Neural crest cell (in vitro differentiated cells): ENCODE measurements around the gene FGF1. TPM values are rescaled to one million over a fixed set of nuclear protein-coding genes. Genes with fewer than 3 reads are reported as not detected.

Source experiments
- DNase-seq: peaks from one replicate; pipeline ENCODE4 v3.0.0; 2021; ENCODE audit warnings: low read depth, mixed read lengths, low spot score
- H3K27ac Mint-ChIP-seq: one replicate; pipeline ENCODE4 v1.8.0; 2021; ENCODE audit warnings: mild to moderate bottlenecking, mixed read lengths; ENCODE audit not compliant: unreplicated experiment
- H3K27me3 Mint-ChIP-seq: 2 replicates; pipeline ENCODE4 v1.8.0; 2021; ENCODE audit warnings: low read depth, mild to moderate bottlenecking, mixed read lengths
- H3K36me3 Mint-ChIP-seq: 2 replicates; pipeline ENCODE4 v1.8.0; 2021; ENCODE audit warnings: low read depth, mild to moderate bottlenecking, mixed read lengths
- H3K4me1 Mint-ChIP-seq: 2 replicates; pipeline ENCODE4 v1.8.0; 2021; ENCODE audit warnings: mixed read lengths
- H3K4me3 Mint-ChIP-seq: one replicate; pipeline ENCODE4 v1.8.0; 2021; ENCODE audit warnings: mild to moderate bottlenecking, mixed read lengths
- H3K9me3 Mint-ChIP-seq: 2 replicates; pipeline ENCODE4 v1.8.0; 2021; ENCODE audit warnings: mixed read lengths
- total RNA-seq: library from RNA; stranded (reverse); gene quantifications from 2 replicates; pipeline ENCODE4 v1.2.1, GENCODE V29; 2021
- TF ChIP-seq, protein P1 (sequence below): fragments of 200-600 bp; sonication (generic); conservative IDR thresholded peaks from 2 replicates; pipeline ENCODE4 v1.5.0; 2021; ENCODE audit warnings: antibody characterized with exemption, mild to moderate bottlenecking

Gene FGF1
- total RNA-seq, 1 donor from 2014 or later: not detected

DNA sequence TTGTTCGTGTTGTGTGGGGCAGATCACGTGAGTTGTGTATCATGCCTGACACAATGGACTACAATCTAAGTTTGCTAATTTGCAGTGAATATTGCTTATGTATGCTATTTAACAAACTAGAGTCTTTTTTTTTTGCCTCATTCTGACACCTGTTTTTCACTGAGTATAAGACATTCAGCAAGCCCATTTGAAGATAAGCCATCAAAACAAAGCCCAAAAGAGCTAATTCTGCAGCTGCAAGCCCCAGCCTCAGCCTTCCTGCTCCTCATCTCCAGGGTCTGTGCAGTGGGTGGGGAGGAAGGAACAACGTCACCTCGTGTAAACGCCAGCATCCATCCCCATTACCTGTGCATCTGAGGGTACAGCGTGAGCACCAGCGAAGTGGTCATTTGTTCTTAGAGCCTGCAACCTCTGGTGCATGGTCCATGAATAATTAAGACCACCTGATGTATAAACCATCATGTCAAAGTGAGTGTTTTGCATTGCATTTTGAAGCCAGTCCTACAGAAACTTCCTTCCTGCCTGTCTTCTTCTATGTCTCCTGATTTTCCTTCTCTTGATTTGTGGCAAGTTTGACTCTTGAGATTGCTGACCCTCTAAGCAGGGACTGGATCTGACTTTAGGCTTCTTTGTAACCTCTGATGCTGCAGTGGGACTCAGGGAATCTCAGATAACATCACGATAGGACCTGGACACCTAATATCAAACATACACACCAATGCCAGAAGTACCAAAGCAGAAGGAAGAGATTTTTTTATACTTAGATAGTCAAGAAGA is 73.2 kb downstream of the FGF1 start:
- Mint-ChIP-seq H3K9me3 (no peaks in the 10 kb centered on the region), H3K36me3 (no peaks in the 10 kb centered on the region), H3K4me1 (peaks cover 3% of the 10 kb centered on the region), H3K4me3 (no peak overlapping the region), H3K27me3 (no peaks in the 10 kb centered on the region), H3K27ac (no peak overlapping the region)
- TF ChIP-seq, protein P1, sequence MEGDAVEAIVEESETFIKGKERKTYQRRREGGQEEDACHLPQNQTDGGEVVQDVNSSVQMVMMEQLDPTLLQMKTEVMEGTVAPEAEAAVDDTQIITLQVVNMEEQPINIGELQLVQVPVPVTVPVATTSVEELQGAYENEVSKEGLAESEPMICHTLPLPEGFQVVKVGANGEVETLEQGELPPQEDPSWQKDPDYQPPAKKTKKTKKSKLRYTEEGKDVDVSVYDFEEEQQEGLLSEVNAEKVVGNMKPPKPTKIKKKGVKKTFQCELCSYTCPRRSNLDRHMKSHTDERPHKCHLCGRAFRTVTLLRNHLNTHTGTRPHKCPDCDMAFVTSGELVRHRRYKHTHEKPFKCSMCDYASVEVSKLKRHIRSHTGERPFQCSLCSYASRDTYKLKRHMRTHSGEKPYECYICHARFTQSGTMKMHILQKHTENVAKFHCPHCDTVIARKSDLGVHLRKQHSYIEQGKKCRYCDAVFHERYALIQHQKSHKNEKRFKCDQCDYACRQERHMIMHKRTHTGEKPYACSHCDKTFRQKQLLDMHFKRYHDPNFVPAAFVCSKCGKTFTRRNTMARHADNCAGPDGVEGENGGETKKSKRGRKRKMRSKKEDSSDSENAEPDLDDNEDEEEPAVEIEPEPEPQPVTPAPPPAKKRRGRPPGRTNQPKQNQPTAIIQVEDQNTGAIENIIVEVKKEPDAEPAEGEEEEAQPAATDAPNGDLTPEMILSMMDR: no peak
- no peak for DNase-seq

DNA sequence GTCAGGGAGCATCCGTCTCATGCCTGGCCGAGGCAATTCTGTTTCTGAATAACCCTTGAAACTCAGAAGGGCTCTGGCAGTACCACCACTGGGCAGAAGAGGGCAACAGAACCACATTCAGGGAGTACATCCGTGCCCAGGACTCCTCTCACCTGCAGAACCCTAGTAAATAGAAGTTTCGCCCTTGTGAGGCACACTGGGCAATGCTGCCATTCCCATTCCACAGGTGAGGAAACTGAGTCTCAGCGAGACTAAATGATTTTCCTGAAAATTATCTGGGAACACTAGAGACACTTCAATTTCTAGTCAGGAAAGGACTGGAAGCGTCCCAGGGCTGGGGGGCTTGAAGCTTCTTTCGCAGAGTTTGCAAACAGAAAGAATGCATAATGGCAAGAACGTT is 74.7 kb downstream of the FGF1 start:
- Mint-ChIP-seq H3K4me1 (peaks cover 3% of the 10 kb centered on the region), H3K27me3 (no peaks in the 10 kb centered on the region), H3K4me3 (no peak overlapping the region), H3K9me3 (no peaks in the 10 kb centered on the region), H3K27ac (peak overlapping the region; percentile 76), H3K36me3 (no peaks in the 10 kb centered on the region)
- DNase-seq: peak; percentile 71
- TF ChIP-seq, protein P1: peak; percentile 82

DNA sequence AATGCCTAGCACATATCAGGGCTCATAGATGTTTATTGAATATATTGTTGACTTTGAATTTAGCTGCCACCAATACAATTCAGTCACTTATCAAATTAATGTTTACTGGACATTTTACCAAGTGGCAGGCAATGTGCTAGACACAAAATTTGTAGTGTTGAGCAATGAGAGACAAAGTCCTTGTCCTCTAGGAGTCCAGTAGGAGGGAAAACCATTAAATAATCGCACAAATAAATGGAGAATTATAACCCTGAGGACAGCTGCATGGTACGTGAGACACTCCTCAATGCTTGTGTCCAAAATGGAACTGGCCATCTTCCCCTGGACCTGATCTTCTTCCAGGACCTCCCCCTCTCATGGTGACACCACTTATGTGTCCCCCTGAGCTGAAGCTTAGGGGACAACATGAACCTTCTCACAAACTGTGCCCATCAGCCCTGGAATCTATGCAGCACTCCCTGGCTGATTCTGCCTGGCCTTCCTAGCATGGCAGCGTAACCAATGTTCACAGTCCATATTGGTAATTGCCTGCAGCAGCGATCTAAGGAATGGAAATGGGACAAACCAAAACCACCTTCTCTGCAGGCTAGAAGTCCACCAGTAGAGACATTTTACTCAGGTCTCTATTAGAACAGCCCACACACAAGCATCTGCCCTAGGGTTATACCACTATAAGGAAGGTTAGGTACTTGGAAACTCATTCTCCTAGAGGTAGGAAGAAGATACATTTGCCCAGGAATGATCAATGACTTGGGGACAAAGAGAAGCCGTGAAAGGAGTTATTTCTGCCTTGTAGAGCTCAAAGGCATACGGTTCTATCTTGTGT is 75.5 kb downstream of the FGF1 start:
- TF ChIP-seq, protein P1: no peak
- no peak for DNase-seq
- Mint-ChIP-seq H3K27me3 (no peaks in the 10 kb centered on the region), H3K4me3 (no peak overlapping the region), H3K27ac (no peak overlapping the region), H3K4me1 (peaks cover 10% of the 10 kb centered on the region), H3K36me3 (no peaks in the 10 kb centered on the region), H3K9me3 (no peaks in the 10 kb centered on the region)

DNA sequence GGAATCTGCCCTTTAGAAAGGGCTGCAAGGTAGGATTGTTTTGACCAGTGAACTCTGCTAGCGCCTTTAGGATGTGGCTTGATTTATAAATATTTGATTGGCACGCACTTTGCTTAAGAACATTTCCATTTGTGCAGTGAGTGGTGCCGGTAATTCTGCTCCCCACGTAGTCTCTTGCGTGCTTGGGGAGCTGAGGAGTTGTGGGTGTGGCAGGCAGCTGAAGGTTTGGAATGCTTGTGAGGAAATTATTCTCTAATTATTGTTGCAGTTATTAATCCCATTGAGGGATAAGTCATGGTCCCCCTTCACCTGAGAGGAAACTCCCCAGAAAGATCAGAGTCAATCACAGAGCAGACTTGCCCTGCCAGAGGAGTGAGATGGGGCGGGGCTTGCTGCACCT is 76.7 kb downstream of the FGF1 start:
- TF ChIP-seq, protein P1: no peak
- Mint-ChIP-seq H3K4me3 (no peak overlapping the region), H3K27me3 (no peaks in the 10 kb centered on the region), H3K4me1 (peaks cover 10% of the 10 kb centered on the region), H3K27ac (peak overlapping the region; percentile 9), H3K36me3 (no peaks in the 10 kb centered on the region), H3K9me3 (no peaks in the 10 kb centered on the region)
- no peak for DNase-seq

DNA sequence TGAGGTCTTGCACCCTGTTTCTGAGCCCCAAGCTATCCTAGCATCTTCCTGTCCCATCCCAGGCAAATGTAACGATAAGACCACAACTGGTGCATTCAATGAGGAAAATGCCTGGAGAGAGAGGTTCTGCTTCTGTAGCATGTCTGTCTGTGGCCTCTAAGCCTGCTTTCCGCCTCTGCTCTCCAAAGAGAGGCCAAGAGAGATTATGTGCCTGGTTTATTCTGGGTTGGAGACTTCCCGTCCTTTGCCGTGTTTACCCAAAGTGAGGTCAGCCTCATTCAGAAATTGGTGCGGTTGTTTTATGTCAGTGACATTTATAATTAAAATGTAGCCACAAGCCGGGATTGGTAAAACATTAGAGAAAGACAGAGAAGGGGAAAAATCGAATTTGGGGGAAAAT is 77.8 kb downstream of the FGF1 start:
- Mint-ChIP-seq H3K27me3 (no peaks in the 10 kb centered on the region), H3K4me3 (no peak overlapping the region), H3K9me3 (no peaks in the 10 kb centered on the region), H3K36me3 (no peaks in the 10 kb centered on the region), H3K4me1 (peaks cover 19% of the 10 kb centered on the region), H3K27ac (no peak overlapping the region)
- DNase-seq: no peak
- TF ChIP-seq, protein P1: no peak
